IPS DF 6.9 (cell line): ENCODE measurements around the gene NDOR1.
"Not testable (repeated sequence)": the region's sequence is repeated elsewhere in the genome, so short reads cannot be mapped to it uniquely, and the experiment has no call there.

Source experiments
- DNase-seq: peaks from one replicate; pipeline ENCODE4 v3.0.0-alpha.2; 2013; ENCODE audit warnings: low read depth, low spot score
- H3K27ac ChIP-seq: one replicate; pipeline ENCODE4 v1.5.1; 2013; ENCODE audit warnings: low read length, control low read depth
- H3K27me3 ChIP-seq: 2 replicates; pipeline ENCODE4 v1.6.1; 2013; ENCODE audit warnings: mild to moderate bottlenecking, low read length; ENCODE audit not compliant: control insufficient read depth, insufficient read depth
- H3K36me3 ChIP-seq: 2 replicates; pipeline ENCODE4 v1.6.1; 2013; ENCODE audit warnings: low read length; ENCODE audit not compliant: control insufficient read depth, insufficient read depth
- H3K4me1 ChIP-seq: 2 replicates; pipeline ENCODE4 v1.6.1; 2013; ENCODE audit warnings: low read length; ENCODE audit not compliant: control insufficient read depth, insufficient read depth
- H3K4me3 ChIP-seq: 2 replicates; pipeline ENCODE4 v1.5.1; 2013; ENCODE audit warnings: mild to moderate bottlenecking, low read length
- H3K9me3 ChIP-seq: 2 replicates; pipeline ENCODE4 v1.6.1; 2013; ENCODE audit warnings: low read length, inconsistent platforms; ENCODE audit not compliant: control insufficient read depth, insufficient read depth
- WGBS: extraction: QIAGEN DNeasy Blood & Tissue Kit; methylation state at CpG from one replicate; pipeline ENCODE4 v1.1.7; 2013; ENCODE audit warnings: mixed read lengths, missing lambda C conversion rate; ENCODE audit not compliant: insufficient read length, insufficient coverage; 5-methylcytosine and 5-hydroxymethylcytosine counted together

Gene NDOR1

GRCh38 chr9:137256856-137257255 is 51.4 kb downstream of the NDOR1 start:
- Histone ChIP-seq H3K27me3 (no peaks in the 10 kb centered on the region), H3K27ac (no peak overlapping the region), H3K4me1 (peaks cover 4% of the 10 kb centered on the region), H3K4me3 (no peak overlapping the region), H3K9me3 (no peaks in the 10 kb centered on the region), H3K36me3 (peaks cover 7% of the 10 kb centered on the region)
- DNase-seq = no peak
- no CpG with 5 or more reads among the region's 15 CpGs for WGBS

- H3K27me3 ChIP-seq, H3K27ac ChIP-seq, DNase-seq, H3K4me1 ChIP-seq, H3K4me3 ChIP-seq, H3K9me3 ChIP-seq: not testable (repeated sequence)
- no CpG with 5 or more reads among the region's 15 CpGs for WGBS
- H3K36me3 ChIP-seq = peaks cover 26% of the 10 kb centered on the region
These were observed 56.8 kb downstream of the NDOR1 start for GRCh38 chr9:137262173-137262908.

GRCh38 chr9:137262909-137263285 is 57.4 kb downstream of the NDOR1 start:
- no CpG with 5 or more reads among the region's 24 CpGs for WGBS
- no peaks in the 10 kb centered on the region; the same call in 1 of the 2 replicates for H3K4me1 ChIP-seq
- peaks cover 27% of the 10 kb centered on the region for H3K36me3 ChIP-seq
- H3K9me3 ChIP-seq = no peaks in the 10 kb centered on the region
- H3K27ac ChIP-seq = no peak overlapping the region
- H3K4me3 ChIP-seq = no peak overlapping the region
- H3K27me3 ChIP-seq = no peaks in the 10 kb centered on the region
- DNase-seq = no peak

GRCh38 chr9:137263506-137263905 is 58.0 kb downstream of the NDOR1 start:
- Histone ChIP-seq H3K36me3 (peaks cover 27% of the 10 kb centered on the region), H3K4me1 (no peaks in the 10 kb centered on the region; the same call in 1 of the 2 replicates), H3K27me3 (no peaks in the 10 kb centered on the region), H3K9me3 (no peaks in the 10 kb centered on the region), H3K27ac (no peak overlapping the region), H3K4me3 (no peak overlapping the region)
- DNase-seq = no peak
- WGBS = no CpG with 5 or more reads among the region's 10 CpGs

- no peak overlapping the region for H3K4me3 ChIP-seq
- H3K36me3 ChIP-seq = peaks cover 29% of the 10 kb centered on the region
- no peaks in the 10 kb centered on the region; the same call in 1 of the 2 replicates for H3K4me1 ChIP-seq
- H3K9me3 ChIP-seq = no peaks in the 10 kb centered on the region
- H3K27ac ChIP-seq = no peak overlapping the region
- DNase-seq = no peak
- H3K27me3 ChIP-seq = no peaks in the 10 kb centered on the region
- WGBS = no CpG with 5 or more reads among the region's 22 CpGs
These were observed 58.6 kb downstream of the NDOR1 start for GRCh38 chr9:137264067-137264466.

GRCh38 chr9:137265496-137266161 is 60.1 kb downstream of the NDOR1 start:
- no peak for DNase-seq
- Histone ChIP-seq H3K9me3 (no peaks in the 10 kb centered on the region), H3K4me3 (no peak overlapping the region), H3K36me3 (peaks cover 33% of the 10 kb centered on the region), H3K27ac (no peak overlapping the region), H3K27me3 (no peaks in the 10 kb centered on the region), H3K4me1 (no peaks in the 10 kb centered on the region; the same call in 1 of the 2 replicates)
- no CpG with 5 or more reads among the region's 29 CpGs for WGBS

GRCh38 chr9:137266162-137266527 is 60.6 kb downstream of the NDOR1 start:
- no CpG with 5 or more reads among the region's 15 CpGs for WGBS
- no peak for DNase-seq
- no peak overlapping the region for H3K27ac ChIP-seq
- H3K36me3 ChIP-seq = peaks cover 37% of the 10 kb centered on the region
- no peaks in the 10 kb centered on the region; the same call in 1 of the 2 replicates for H3K4me1 ChIP-seq
- no peaks in the 10 kb centered on the region for H3K27me3 ChIP-seq
- H3K9me3 ChIP-seq = no peaks in the 10 kb centered on the region
- H3K4me3 ChIP-seq = no peak overlapping the region
